GM19193 (cell line): ENCODE data around the gene MLLT10.
A peak's percentile ranks its signal among the peaks of the same experiment; 100 is the strongest.

Experiments used
- POLR2A ChIP-seq: IDR thresholded peaks from 4 replicates; pipeline ENCODE4 v1.6.1; 2011; ENCODE audit not compliant: insufficient read depth, insufficient read length; ENCODE audit errors: extremely low read depth

MLLT10 gene

GRCh38 chr10:21518641-21519396 lies 15.2 kb upstream of the MLLT10 start:
- no peak for TF ChIP-seq POLR2A

- TF ChIP-seq POLR2A = no peak
Observed at GRCh38 chr10:21519397-21519933, 14.6 kb upstream of the MLLT10 start.

- no peak for TF ChIP-seq POLR2A
Observed at GRCh38 chr10:21519941-21520436, 14.0 kb upstream of the MLLT10 start.

GRCh38 chr10:21520509-21520908 lies 13.5 kb upstream of the MLLT10 start:
- TF ChIP-seq POLR2A = no peak

GRCh38 chr10:21520949-21521348 lies 13.1 kb upstream of the MLLT10 start:
- no peak for TF ChIP-seq POLR2A

- TF ChIP-seq POLR2A = no peak
Observed at GRCh38 chr10:21521751-21522533, 12.1 kb upstream of the MLLT10 start.

- TF ChIP-seq POLR2A = no peak
Observed at GRCh38 chr10:21522631-21523406, 11.2 kb upstream of the MLLT10 start.

- TF ChIP-seq POLR2A = no peak
Observed at GRCh38 chr10:21523557-21524008, 10.4 kb upstream of the MLLT10 start.

GRCh38 chr10:21524131-21524525 lies 9.9 kb upstream of the MLLT10 start:
- no peak for TF ChIP-seq POLR2A

- TF ChIP-seq POLR2A = no peak
Observed at GRCh38 chr10:21524526-21525366, 9.3 kb upstream of the MLLT10 start.

GRCh38 chr10:21525367-21526187 lies 8.5 kb upstream of the MLLT10 start, which contains the start of gene SKIDA1:
SKIDA1 (minus strand) TSS chr10:21525682; CDS start chr10:21517822, 7,860 bp downstream.
- peak; percentile 58 for TF ChIP-seq POLR2A

GRCh38 chr10:21526188-21526859 lies 7.7 kb upstream of the MLLT10 start:
- peak; percentile 42 for TF ChIP-seq POLR2A
